HL-60 (cell line): Measurements from ENCODE around the gene ROR2.

ENCODE experiments used
- DNase-seq, 2 experiments: peaks; one replicate each; pipeline ENCODE4 v3.0.0-alpha.2; 2010 to 2020; ENCODE audit warnings: low read depth in 1 of 2, low spot score in 1 of 2
- H3K27ac ChIP-seq: fragments of 250-450 bp; sonication (Bioruptor Pico); replicated peaks from 2 replicates; pipeline ENCODE4 v1.5.1; 2020; ENCODE audit warnings: mild to moderate bottlenecking, moderate library complexity
- H3K27me3 ChIP-seq: fragments of 250-450 bp; sonication (Bioruptor Pico); 2 replicates; pipeline ENCODE4 v1.5.1; 2021; ENCODE audit warnings: mild to moderate bottlenecking, moderate library complexity; ENCODE audit not compliant: insufficient read depth, poor library complexity, severe bottlenecking
- H3K4me3 ChIP-seq: replicated peaks from 2 replicates; pipeline ENCODE4 v1.5.1; 2011; ENCODE audit warnings: mild to moderate bottlenecking, control low read depth, low read length; ENCODE audit not compliant: insufficient read depth
- CTCF ChIP-seq: IDR thresholded peaks from one replicate; pipeline ENCODE4 v1.5.1; 2011; ENCODE audit warnings: low read length, control low read depth, inconsistent platforms; ENCODE audit not compliant: insufficient read depth
- GABPA ChIP-seq: IDR thresholded peaks from 2 replicates; pipeline ENCODE4 v1.6.1; 2012; ENCODE audit warnings: low read depth
- POLR2AphosphoS5 ChIP-seq: IDR thresholded peaks from 2 replicates; pipeline ENCODE4 v1.6.1; 2012; ENCODE audit warnings: low read depth
- SPI1 ChIP-seq: IDR thresholded peaks from 2 replicates; pipeline ENCODE4 v1.6.1; 2012; ENCODE audit warnings: low read depth, mild to moderate bottlenecking, borderline replicate concordance
- TF ChIP-seq, protein P1 (sequence below): IDR thresholded peaks from 2 replicates; pipeline ENCODE4 v1.6.1; 2012; ENCODE audit warnings: low read depth; ENCODE audit not compliant: insufficient replicate concordance

The ROR2 gene

GRCh38 chr9:91864380-91864779 is 85.6 kb downstream of the ROR2 start:
- Histone ChIP-seq H3K4me3 (no peak overlapping the region), H3K27ac (no peak overlapping the region), H3K27me3 (no peaks in the 10 kb centered on the region)
- TF ChIP-seq, protein P1, sequence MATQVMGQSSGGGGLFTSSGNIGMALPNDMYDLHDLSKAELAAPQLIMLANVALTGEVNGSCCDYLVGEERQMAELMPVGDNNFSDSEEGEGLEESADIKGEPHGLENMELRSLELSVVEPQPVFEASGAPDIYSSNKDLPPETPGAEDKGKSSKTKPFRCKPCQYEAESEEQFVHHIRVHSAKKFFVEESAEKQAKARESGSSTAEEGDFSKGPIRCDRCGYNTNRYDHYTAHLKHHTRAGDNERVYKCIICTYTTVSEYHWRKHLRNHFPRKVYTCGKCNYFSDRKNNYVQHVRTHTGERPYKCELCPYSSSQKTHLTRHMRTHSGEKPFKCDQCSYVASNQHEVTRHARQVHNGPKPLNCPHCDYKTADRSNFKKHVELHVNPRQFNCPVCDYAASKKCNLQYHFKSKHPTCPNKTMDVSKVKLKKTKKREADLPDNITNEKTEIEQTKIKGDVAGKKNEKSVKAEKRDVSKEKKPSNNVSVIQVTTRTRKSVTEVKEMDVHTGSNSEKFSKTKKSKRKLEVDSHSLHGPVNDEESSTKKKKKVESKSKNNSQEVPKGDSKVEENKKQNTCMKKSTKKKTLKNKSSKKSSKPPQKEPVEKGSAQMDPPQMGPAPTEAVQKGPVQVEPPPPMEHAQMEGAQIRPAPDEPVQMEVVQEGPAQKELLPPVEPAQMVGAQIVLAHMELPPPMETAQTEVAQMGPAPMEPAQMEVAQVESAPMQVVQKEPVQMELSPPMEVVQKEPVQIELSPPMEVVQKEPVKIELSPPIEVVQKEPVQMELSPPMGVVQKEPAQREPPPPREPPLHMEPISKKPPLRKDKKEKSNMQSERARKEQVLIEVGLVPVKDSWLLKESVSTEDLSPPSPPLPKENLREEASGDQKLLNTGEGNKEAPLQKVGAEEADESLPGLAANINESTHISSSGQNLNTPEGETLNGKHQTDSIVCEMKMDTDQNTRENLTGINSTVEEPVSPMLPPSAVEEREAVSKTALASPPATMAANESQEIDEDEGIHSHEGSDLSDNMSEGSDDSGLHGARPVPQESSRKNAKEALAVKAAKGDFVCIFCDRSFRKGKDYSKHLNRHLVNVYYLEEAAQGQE, result no peak
- no peak for DNase-seq

DNA sequence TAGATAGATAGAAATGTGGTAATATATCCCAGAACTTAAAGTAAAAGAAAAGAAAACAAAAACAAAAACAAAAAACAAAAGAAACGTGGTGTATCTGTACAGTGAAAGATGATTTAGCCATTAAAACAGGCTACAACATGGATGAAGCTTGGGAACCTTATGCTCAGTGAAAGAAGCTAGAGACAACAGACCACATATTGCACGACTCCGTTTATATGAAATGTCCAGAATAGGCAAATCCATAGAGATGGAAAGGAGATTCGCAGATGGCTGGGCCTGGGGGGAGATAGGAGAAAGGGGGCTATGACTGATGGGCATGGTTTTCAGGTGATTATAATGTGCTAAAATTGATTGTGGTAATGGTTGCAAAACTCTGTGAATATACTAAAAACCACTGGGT is 86.6 kb downstream of the ROR2 start:
- no peak for TF ChIP-seq CTCF
- TF ChIP-seq, protein P1, result no peak
- TF ChIP-seq SPI1, result no peak
- TF ChIP-seq GABPA, result no peak
- no peak for TF ChIP-seq POLR2AphosphoS5
- no peak overlapping the region for H3K4me3 ChIP-seq
- no peak overlapping the region for H3K27ac ChIP-seq
- no peaks in the 10 kb centered on the region for H3K27me3 ChIP-seq
- no peak for DNase-seq

GRCh38 chr9:91858213-91859030 is 91.6 kb downstream of the ROR2 start:
- Histone ChIP-seq H3K4me3 (no peak overlapping the region), H3K27me3 (no peaks in the 10 kb centered on the region), H3K27ac (no peak overlapping the region)
- DNase-seq, result no peak
- TF ChIP-seq, protein P1, result no peak
- TF ChIP-seq GABPA (no peak), POLR2AphosphoS5 (no peak), SPI1 (no peak), CTCF (no peak)
